GM18858 (cell line): ENCODE measurements around the gene MBP.
A peak's percentile ranks its signal among the peaks of the same experiment; 100 is the strongest.

Experiments
- ATAC-seq: cut with Tn5 transposase; IDR thresholded peaks from one replicate; pipeline ENCODE4 v1.9.1; 2021; ENCODE audit not compliant: unreplicated experiment

MBP gene

GRCh38 chr18:77101410-77102258 lies 30.9 kb downstream of the MBP start:
- ATAC-seq: peak; percentile 26

GRCh38 chr18:77100751-77101355 lies 31.7 kb downstream of the MBP start:
- no peak for ATAC-seq

- ATAC-seq: no peak
Observed at GRCh38 chr18:77099485-77100370, 32.9 kb downstream of the MBP start.

GRCh38 chr18:77098538-77099174 lies 33.9 kb downstream of the MBP start:
- ATAC-seq: no peak

GRCh38 chr18:77098029-77098428 lies 34.6 kb downstream of the MBP start:
- no peak for ATAC-seq

GRCh38 chr18:77096936-77097886 lies 35.4 kb downstream of the MBP start:
- ATAC-seq: no peak

GRCh38 chr18:77095391-77096371 lies 36.9 kb downstream of the MBP start:
- no peak for ATAC-seq

GRCh38 chr18:77093586-77093985 lies 39.0 kb downstream of the MBP start:
- no peak for ATAC-seq

GRCh38 chr18:77093067-77093430 lies 39.5 kb downstream of the MBP start:
- no peak for ATAC-seq

GRCh38 chr18:77092104-77093066 lies 40.2 kb downstream of the MBP start:
- no peak for ATAC-seq

GRCh38 chr18:77091366-77091765 lies 41.2 kb downstream of the MBP start:
- no peak for ATAC-seq

GRCh38 chr18:77090546-77091174 lies 41.9 kb downstream of the MBP start:
- no peak for ATAC-seq

GRCh38 chr18:77089723-77090285 lies 42.8 kb downstream of the MBP start:
- ATAC-seq: no peak

GRCh38 chr18:77088963-77089722 lies 43.4 kb downstream of the MBP start:
- no peak for ATAC-seq

GRCh38 chr18:77087393-77088141 lies 45.0 kb downstream of the MBP start:
- ATAC-seq: no peak
